GM19238 (cell line): ENCODE measurements around the gene CNNM2.

Experiments used
- DNase-seq: peaks from one replicate; pipeline ENCODE4 v3.0.0; 2011; ENCODE audit warnings: low spot score; ENCODE audit not compliant: insufficient read length

CNNM2 gene

GRCh38 chr10:103139803-103140202, 221.7 kb downstream of the CNNM2 start:
- no peak for DNase-seq
